HepG2 (cell line): ENCODE results near the gene MOBP. TPM values are rescaled to one million over a fixed set of nuclear protein-coding genes. Genes with fewer than 3 reads are reported as not detected.

Experiments
- ATAC-seq: fragments of 200-7000 bp; cut with Tn5 transposase; 3 replicates; pipeline ENCODE4 v1.9.1; 2020; ENCODE audit warnings: mild to moderate bottlenecking, moderate library complexity
- BruUV-seq: library from RNA; stranded (reverse); fragments of 400-500 nt; replicated peaks from 2 replicates; lab custom pipeline; 2021; lab: Mats Ljungman, UMichigan
- CTCF ChIA-PET: fragments of 300-600 bp; formaldehyde crosslinking; extraction: SDS; loops from one replicate; lab custom pipeline; 2021; ENCODE audit warnings: low total read pairs, inconsistent platforms, low intra/inter-chr PET ratio; lab: Yijun Ruan, JAX
- POLR2A ChIA-PET: fragments of 350-600 bp; sonication (Branson Sonifier 250); formaldehyde crosslinking; loops from one replicate; lab custom pipeline; 2020; ENCODE audit warnings: antibody characterized with exemption, inconsistent platforms; lab: Yijun Ruan, JAX
- DNase-seq: peaks from one replicate; pipeline ENCODE4 v3.0.0-alpha.2; 2015; ENCODE audit warnings: low spot score
- FAIRE-seq: peaks from 3 replicates; lab custom pipeline; 2011; peaks lifted over from hg19 to GRCh38; lab: Jason Lieb, UNC
- H2AFZ ChIP-seq: one replicate; pipeline ENCODE4 v1.6.1; 2011; ENCODE audit warnings: low read length, inconsistent platforms
- H3K27ac ChIP-seq: fragments of 300-600 bp; 3 replicates; pipeline ENCODE4 v1.8.0; 2011; ENCODE audit warnings: mixed run types, mild to moderate bottlenecking, mixed read lengths, low read length, inconsistent platforms; ENCODE audit not compliant: insufficient read depth; ENCODE audit errors: extremely low read length
- H3K27me3 ChIP-seq, 2 experiments: fragments of 200-600 bp in 1 of 2; 2 replicates in 1 of 2; 3 replicates in 1 of 2; pipeline versions ENCODE4 v1.6.0 to v1.8.0; 2011; ENCODE audit warnings: low read length in 2 of 2, mild to moderate bottlenecking in 2 of 2, moderate library complexity in 2 of 2, inconsistent platforms in 1 of 2; ENCODE audit not compliant: insufficient read depth in 2 of 2, control insufficient read depth in 1 of 2
- H3K36me3 ChIP-seq, 2 experiments: fragments of 200-600 bp in 1 of 2; replicated peaks in 1 of 2; 2 replicates in 1 of 2; 3 replicates in 1 of 2; pipeline versions ENCODE4 v1.5.1 to v1.8.0; 2011; ENCODE audit warnings: low read length in 2 of 2, inconsistent platforms in 1 of 2; ENCODE audit not compliant: insufficient read depth in 2 of 2, control insufficient read depth in 1 of 2
- H3K4me1 ChIP-seq: 2 replicates; pipeline ENCODE4 v1.5.1; 2012; ENCODE audit warnings: low read length, inconsistent platforms; ENCODE audit not compliant: insufficient read depth
- H3K4me2 ChIP-seq: 2 replicates; pipeline ENCODE4 v1.6.0; 2011; ENCODE audit warnings: low read depth, low read length, inconsistent platforms
- H3K4me3 ChIP-seq, 3 experiments: fragments of 200-600 bp in 1 of 3; sonication (generic), shearing (Covaris generic) in 1 of 3; replicated peaks in 1 of 3; 2 replicates each; pipeline ENCODE4 v1.5.1; 2011 to 2016; ENCODE audit warnings: low read length in 3 of 3, inconsistent platforms in 2 of 3, low read depth in 2 of 3, mild to moderate bottlenecking in 2 of 3, control low read depth in 1 of 3, mixed read lengths in 1 of 3; ENCODE audit not compliant: insufficient read depth in 1 of 3
- H3K79me2 ChIP-seq: one replicate; pipeline ENCODE4 v1.6.1; 2011; ENCODE audit warnings: low read length, inconsistent platforms; ENCODE audit not compliant: insufficient read depth
- H3K9ac ChIP-seq: 2 replicates; pipeline ENCODE4 v1.6.0; 2011; ENCODE audit warnings: mild to moderate bottlenecking, low read depth, low read length, inconsistent platforms; ENCODE audit not compliant: insufficient read depth
- H3K9me3 ChIP-seq: 2 replicates; pipeline ENCODE4 v1.5.1; 2012; ENCODE audit warnings: mild to moderate bottlenecking, low read length
- H4K20me1 ChIP-seq: 2 replicates; pipeline ENCODE4 v1.6.0; 2011; ENCODE audit warnings: inconsistent platforms, mild to moderate bottlenecking, low read length, moderate library complexity; ENCODE audit not compliant: insufficient read depth
- CREB1 ChIP-seq, 2 experiments: fragments of 450-650 bp in 1 of 2; IDR thresholded peaks; 2 replicates each; pipeline ENCODE4 v1.6.1; 2016 to 2017; ENCODE audit warnings: control low read depth in 1 of 2, mild to moderate bottlenecking in 1 of 2, missing compliant biosample characterization in 1 of 2, missing genetic modification characterization in 1 of 2
- POGZ ChIP-seq: sonication (generic); formaldehyde crosslinking; IDR thresholded peaks from 2 replicates; pipeline ENCODE4 v1.4.0; 2020; ENCODE audit warnings: mild to moderate bottlenecking, missing genetic modification reagents
- SKI ChIP-seq: fragments of 450-650 bp; IDR thresholded peaks from one replicate; pipeline ENCODE4 v1.6.1; 2018; ENCODE audit warnings: mild to moderate bottlenecking; ENCODE audit not compliant: partially characterized antibody
- ZNF3 ChIP-seq: IDR thresholded peaks from 2 replicates; pipeline ENCODE4 v1.7.0; 2017; ENCODE audit warnings: inconsistent platforms
- ZNF546 ChIP-seq: sonication (generic); formaldehyde crosslinking; conservative IDR thresholded peaks from 2 replicates; pipeline ENCODE4 v1.8.1; 2023; ENCODE audit warnings: mild to moderate bottlenecking, missing genetic modification reagents
- ZNF589 ChIP-seq: sonication (generic); formaldehyde crosslinking; conservative IDR thresholded peaks from 2 replicates; pipeline ENCODE4 v1.8.0; 2022; ENCODE audit warnings: mild to moderate bottlenecking, moderate library complexity, missing genetic modification reagents
- ZNF747 ChIP-seq: sonication (generic); formaldehyde crosslinking; IDR thresholded peaks from 2 replicates; pipeline ENCODE4 v1.8.1; 2023; ENCODE audit warnings: missing genetic modification reagents, mild to moderate bottlenecking, borderline replicate concordance
- WGBS: methylation state at CpG from one replicate; pipeline ENCODE4 v1.1.6; 2017; ENCODE audit warnings: low lambda C conversion rate; 5-methylcytosine and 5-hydroxymethylcytosine counted together
- in situ Hi-C: cut with HindIII; loops from 2 replicates; pipeline ENCODE4 v1.10.0; 2017; ENCODE audit warnings: low pct_unique_long_range_greater_than_20kb; ENCODE audit not compliant: extremely low pct_ligation_motif_present
- intact Hi-C: fragments of 100-400 bp; cut with micrococcal nuclease; formaldehyde crosslinking; loops from one replicate; pipeline ENCODE4 v1.10.0; 2022; ENCODE audit not compliant: unreplicated experiment
- polyA plus RNA-seq, 8 experiments: library from polyadenylated mRNA; depleted of rRNA in 3 of 8; stranded (reverse) in 7 of 8; unstranded in 1 of 8; fragments of >200 nt; fragmentation: Illumina TruSeq in 4 of 8; extraction: Trizol in 4 of 8; gene quantifications; 2 replicates each; pipeline versions ENCODE4 v1.2.1 to v1.2.3, GENCODE V29; 2011 to 2016; ENCODE audit warnings: low read depth in 4 of 8, missing spikeins in 1 of 8, mixed read lengths in 1 of 8; ENCODE audit not compliant: insufficient read depth in 1 of 8
- total RNA-seq, 5 experiments: library from RNA; depleted of rRNA; stranded (reverse); fragments of >200 nt; fragmentation: Illumina TruSeq; extraction: Trizol; gene quantifications; 2 replicates each; pipeline ENCODE4 v1.2.3, GENCODE V29; 2016; ENCODE audit warnings: low read depth in 1 of 5
- TF ChIP-seq, protein P1 (sequence below): sonication (generic); formaldehyde crosslinking; IDR thresholded peaks from 2 replicates; pipeline ENCODE4 v1.4.0; 2020; ENCODE audit warnings: mild to moderate bottlenecking, missing genetic modification reagents
- TF ChIP-seq, protein P2 (sequence below): sonication (generic); formaldehyde crosslinking; IDR thresholded peaks from 2 replicates; pipeline ENCODE4 v1.5.0; 2020; ENCODE audit warnings: missing genetic modification reagents

Gene MOBP
- total and polyA plus RNA-seq, 2 of the 13 experiments (the other 11 are each of a cell fraction or from before 2014, with no cell fraction given), result not detected

DNA sequence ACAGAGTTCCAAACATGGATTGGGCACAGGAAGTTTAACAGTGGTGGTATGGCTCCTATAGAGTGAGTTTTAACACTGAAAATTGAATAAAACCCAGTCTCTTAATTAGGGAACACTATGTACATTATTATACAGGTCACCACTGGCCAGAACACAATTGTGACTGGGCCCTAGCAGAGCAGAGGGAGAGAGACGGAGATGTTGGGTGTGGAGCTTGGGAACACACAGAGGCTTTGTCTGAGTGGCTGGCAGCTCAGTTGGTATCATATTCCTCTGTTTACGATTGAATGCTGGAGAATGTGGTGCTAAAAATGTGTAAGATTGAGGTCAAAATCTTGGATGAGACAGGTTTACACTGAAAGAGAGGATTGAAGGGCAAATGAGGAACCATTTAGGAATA is 6.8 kb upstream of the MOBP start:
- Histone ChIP-seq H2AFZ (no peak overlapping the region), H3K27me3 (peaks cover 0 to 6% of the 10 kb centered on the region in 2 experiments; a peak in 2 of 5 replicates), H3K36me3 (no peaks in the 10 kb centered on the region), H3K4me1 (no peaks in the 10 kb centered on the region)
- no TSS peak for BruUV-seq
- 7% methylated on average over 2 of the region's 2 CpGs for WGBS
- TF ChIP-seq ZNF589 (CRISPR knock-in tag), result no peak
- no peak for TF ChIP-seq CREB1 (IDR thresholded peaks at IDR 0.05)
- TF ChIP-seq CREB1 (CRISPR knock-in tag; IDR thresholded peaks at IDR 0.05), result no peak
- TF ChIP-seq POGZ, result no peak
- no peak for TF ChIP-seq ZNF546 (CRISPR knock-in tag)
- TF ChIP-seq, all 625 proteins: peak for 0
- H3K27ac ChIP-seq, result no peak overlapping the region
- ATAC-seq (no peak), FAIRE-seq (no peak), DNase-seq (no peak)
- no peak overlapping the region for H3K4me2 ChIP-seq
- intact Hi-C loops (no loop called here), in situ Hi-C loops (no loop called here)
- H4K20me1 ChIP-seq, result no peaks in the 10 kb centered on the region
- no peak overlapping the region for H3K9ac ChIP-seq
- ChIA-PET POLR2A (no interaction called here), CTCF (no interaction called here)
- no peak overlapping the region for H3K4me3 ChIP-seq
- no peaks in the 10 kb centered on the region for H3K9me3 ChIP-seq
- H3K79me2 ChIP-seq, result no peaks in the 10 kb centered on the region

GRCh38 chr3:39463269-39463668 is 4.2 kb upstream of the MOBP start:
- WGBS, result 0% methylated on average over 1 of the region's 1 CpG
- TF ChIP-seq SKI (no peak), ZNF3 (CRISPR knock-in tag) (no peak), ZNF747 (CRISPR knock-in tag) (no peak)
- TF ChIP-seq, protein P1, sequence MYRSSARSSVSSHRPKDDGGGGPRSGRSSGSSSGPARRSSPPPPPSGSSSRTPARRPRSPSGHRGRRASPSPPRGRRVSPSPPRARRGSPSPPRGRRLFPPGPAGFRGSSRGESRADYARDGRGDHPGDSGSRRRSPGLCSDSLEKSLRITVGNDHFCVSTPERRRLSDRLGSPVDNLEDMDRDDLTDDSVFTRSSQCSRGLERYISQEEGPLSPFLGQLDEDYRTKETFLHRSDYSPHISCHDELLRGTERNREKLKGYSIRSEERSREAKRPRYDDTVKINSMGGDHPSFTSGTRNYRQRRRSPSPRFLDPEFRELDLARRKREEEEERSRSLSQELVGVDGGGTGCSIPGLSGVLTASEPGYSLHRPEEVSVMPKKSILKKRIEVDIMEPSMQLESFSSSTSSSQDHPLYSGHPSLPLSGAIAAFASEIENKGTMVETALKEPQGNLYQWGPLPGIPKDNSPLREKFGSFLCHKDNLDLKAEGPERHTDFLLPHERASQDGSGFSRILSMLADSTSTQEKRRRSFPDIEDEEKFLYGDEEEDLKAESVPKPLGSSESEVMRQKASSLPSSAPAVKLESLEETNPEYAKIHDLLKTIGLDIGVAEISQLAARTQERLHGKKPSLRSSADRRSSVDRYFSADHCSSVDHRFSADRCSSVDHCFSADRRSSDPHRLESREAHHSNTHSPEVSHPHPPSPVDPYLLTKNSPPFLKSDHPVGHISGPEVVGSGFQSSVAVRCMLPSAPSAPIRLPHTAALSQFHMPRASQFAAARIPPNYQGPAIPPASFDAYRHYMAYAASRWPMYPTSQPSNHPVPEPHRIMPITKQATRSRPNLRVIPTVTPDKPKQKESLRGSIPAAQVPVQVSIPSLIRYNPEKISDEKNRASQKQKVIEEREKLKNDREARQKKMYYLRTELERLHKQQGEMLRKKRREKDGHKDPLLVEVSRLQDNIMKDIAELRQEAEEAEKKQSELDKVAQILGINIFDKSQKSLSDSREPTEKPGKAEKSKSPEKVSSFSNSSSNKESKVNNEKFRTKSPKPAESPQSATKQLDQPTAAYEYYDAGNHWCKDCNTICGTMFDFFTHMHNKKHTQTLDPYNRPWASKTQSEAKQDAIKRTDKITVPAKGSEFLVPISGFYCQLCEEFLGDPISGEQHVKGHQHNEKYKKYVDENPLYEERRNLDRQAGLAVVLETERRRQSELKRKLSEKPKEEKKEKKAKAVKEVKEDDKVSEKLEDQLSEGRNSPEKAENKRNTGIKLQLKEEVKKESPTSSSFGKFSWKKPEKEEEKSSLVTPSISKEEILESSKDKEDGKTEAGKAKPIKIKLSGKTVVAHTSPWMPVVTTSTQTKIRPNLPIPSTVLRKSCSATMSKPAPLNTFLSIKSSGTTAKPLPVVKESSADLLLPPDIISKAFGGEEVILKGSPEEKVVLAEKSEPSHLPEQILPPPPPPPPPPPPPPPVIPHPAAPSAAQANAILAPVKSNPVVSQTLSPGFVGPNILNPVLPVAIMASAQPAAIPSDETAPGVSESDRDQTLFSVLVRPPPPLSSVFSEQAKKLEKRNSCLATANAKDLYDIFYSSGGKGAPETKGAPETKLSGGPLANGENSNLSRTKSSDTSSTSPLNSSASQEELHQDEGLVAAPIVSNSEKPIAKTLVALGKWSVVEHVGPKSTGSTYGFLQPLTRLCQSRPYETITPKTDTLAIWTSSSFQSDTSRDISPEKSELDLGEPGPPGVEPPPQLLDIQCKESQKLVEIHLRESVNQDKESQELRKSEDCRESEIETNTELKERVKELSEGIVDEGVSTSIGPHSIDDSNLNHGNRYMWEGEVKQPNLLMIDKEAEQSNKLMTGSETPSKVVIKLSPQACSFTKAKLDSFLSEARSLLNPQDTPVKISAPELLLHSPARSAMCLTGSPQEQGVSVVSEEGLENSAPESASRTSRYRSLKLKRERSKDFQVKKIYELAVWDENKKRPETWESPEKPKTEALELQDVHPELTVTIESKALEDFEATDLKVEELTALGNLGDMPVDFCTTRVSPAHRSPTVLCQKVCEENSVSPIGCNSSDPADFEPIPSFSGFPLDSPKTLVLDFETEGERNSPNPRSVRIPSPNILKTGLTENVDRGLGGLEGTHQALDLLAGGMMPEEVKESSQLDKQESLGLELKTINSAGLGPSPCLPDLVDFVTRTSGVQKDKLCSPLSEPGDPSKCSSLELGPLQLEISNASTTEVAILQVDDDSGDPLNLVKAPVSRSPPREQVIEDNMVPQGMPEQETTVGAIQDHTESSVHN (CRISPR knock-in tag), result no peak
- TF ChIP-seq, protein P2, sequence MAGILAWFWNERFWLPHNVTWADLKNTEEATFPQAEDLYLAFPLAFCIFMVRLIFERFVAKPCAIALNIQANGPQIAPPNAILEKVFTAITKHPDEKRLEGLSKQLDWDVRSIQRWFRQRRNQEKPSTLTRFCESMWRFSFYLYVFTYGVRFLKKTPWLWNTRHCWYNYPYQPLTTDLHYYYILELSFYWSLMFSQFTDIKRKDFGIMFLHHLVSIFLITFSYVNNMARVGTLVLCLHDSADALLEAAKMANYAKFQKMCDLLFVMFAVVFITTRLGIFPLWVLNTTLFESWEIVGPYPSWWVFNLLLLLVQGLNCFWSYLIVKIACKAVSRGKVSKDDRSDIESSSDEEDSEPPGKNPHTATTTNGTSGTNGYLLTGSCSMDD (CRISPR knock-in tag), result no peak

More at GRCh38 chr3:39463269-39463668, 4.2 kb upstream of the MOBP start:
- ChIA-PET POLR2A (no interaction called here), CTCF (no interaction called here)
- H3K27me3 ChIP-seq, result peaks cover 0 to 6% of the 10 kb centered on the region in 2 experiments; a peak in 2 of 5 replicates
- intact Hi-C loops (no loop called here), in situ Hi-C loops (no loop called here)
- no peaks in the 10 kb centered on the region for H3K79me2 ChIP-seq
- no peak for FAIRE-seq
- no peak overlapping the region for H3K4me2 ChIP-seq
- no TSS peak for BruUV-seq
- no peaks in the 10 kb centered on the region for H3K9me3 ChIP-seq
- no peaks in the 10 kb centered on the region for H4K20me1 ChIP-seq
- H3K9ac ChIP-seq, result no peak overlapping the region
- H3K27ac ChIP-seq, result no peak overlapping the region
- H3K4me1 ChIP-seq, result no peaks in the 10 kb centered on the region
- H2AFZ ChIP-seq, result no peak overlapping the region
- no peaks in the 10 kb centered on the region for H3K36me3 ChIP-seq
- no peak for DNase-seq
- no peak overlapping the region for H3K4me3 ChIP-seq
- no peak for ATAC-seq
